ENCODE results near the gene TMEM131. TPM values are rescaled to one million over a fixed set of nuclear protein-coding genes. Genes with fewer than 3 reads are reported as not detected.
A peak's percentile ranks its signal among the peaks of the same experiment; 100 is the strongest.

TMEM131 gene
- total and polyA plus RNA-seq, 2 experiments from 2014 or later: 9.2 to 22.7 TPM

- Histone ChIP-seq H3K79me2 (replicated peaks; ENCODE audit: insufficient read depth) (peaks cover 93% of the 10 kb centered on the region), H3K36me3 (ENCODE audit: insufficient read depth) (no peaks in the 10 kb centered on the region), H3K4me3 (no peak overlapping the region), H3K4me2 (peak overlapping the region; percentile 50), H2AFZ (no peak overlapping the region), H4K20me1 (replicated peaks; ENCODE audit: insufficient read depth) (peaks cover 18% of the 10 kb centered on the region), H3K4me1 (ENCODE audit: insufficient read depth) (peaks cover 5% of the 10 kb centered on the region), H3K27me3 (ENCODE audit: insufficient read depth) (no peaks in the 10 kb centered on the region), H3K9me2 (ENCODE audit: insufficient read depth) (no peaks in the 10 kb centered on the region), H3F3A (replicated peaks; ENCODE audit: low read depth) (no peaks in the 10 kb centered on the region), H3K27ac (ENCODE audit: low read depth) (no peak overlapping the region)
- TF ChIP-seq NANOG (IDR thresholded peaks at IDR 0.05; ENCODE audit: borderline replicate concordance) (no peak), CTCF (conservative IDR thresholded peaks at IDR 0.05; ENCODE audit: low read depth in 2 of 2) (no peak), EZH2 (IDR thresholded peaks at IDR 0.05; ENCODE audit: low read depth, unreplicated experiment) (no peak), JUNB (IDR thresholded peaks at IDR 0.05; ENCODE audit: unreplicated experiment) (no peak), CREB1 (CRISPR knock-in tag; IDR thresholded peaks at IDR 0.05; ENCODE audit: low read depth) (no peak), ZNF331 (CRISPR knock-in tag; IDR thresholded peaks at IDR 0.05; ENCODE audit: low read depth) (no peak)
- TF ChIP-seq, protein P1, sequence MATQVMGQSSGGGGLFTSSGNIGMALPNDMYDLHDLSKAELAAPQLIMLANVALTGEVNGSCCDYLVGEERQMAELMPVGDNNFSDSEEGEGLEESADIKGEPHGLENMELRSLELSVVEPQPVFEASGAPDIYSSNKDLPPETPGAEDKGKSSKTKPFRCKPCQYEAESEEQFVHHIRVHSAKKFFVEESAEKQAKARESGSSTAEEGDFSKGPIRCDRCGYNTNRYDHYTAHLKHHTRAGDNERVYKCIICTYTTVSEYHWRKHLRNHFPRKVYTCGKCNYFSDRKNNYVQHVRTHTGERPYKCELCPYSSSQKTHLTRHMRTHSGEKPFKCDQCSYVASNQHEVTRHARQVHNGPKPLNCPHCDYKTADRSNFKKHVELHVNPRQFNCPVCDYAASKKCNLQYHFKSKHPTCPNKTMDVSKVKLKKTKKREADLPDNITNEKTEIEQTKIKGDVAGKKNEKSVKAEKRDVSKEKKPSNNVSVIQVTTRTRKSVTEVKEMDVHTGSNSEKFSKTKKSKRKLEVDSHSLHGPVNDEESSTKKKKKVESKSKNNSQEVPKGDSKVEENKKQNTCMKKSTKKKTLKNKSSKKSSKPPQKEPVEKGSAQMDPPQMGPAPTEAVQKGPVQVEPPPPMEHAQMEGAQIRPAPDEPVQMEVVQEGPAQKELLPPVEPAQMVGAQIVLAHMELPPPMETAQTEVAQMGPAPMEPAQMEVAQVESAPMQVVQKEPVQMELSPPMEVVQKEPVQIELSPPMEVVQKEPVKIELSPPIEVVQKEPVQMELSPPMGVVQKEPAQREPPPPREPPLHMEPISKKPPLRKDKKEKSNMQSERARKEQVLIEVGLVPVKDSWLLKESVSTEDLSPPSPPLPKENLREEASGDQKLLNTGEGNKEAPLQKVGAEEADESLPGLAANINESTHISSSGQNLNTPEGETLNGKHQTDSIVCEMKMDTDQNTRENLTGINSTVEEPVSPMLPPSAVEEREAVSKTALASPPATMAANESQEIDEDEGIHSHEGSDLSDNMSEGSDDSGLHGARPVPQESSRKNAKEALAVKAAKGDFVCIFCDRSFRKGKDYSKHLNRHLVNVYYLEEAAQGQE (IDR thresholded peaks at IDR 0.05; ENCODE audit: unreplicated experiment): no peak
- DNase-seq (ENCODE audit: low spot score): peak; percentile 83
- ATAC-seq: peak; percentile 100
- peaks cover 12% of the 10 kb centered on the region; the same call in 2 of the 3 replicates for H3K9me3 Mint-ChIP-seq
- no peak overlapping the region; the same call in 1 of the 2 replicates for H3K27ac Mint-ChIP-seq
- peak overlapping the region; percentile 27; the same call in 1 of the 3 replicates for H3K4me3 Mint-ChIP-seq
- peaks cover 4% of the 10 kb centered on the region for H3K27me3 Mint-ChIP-seq (ENCODE audit: insufficient read depth, low read depth, poor library complexity)
- H3K36me3 Mint-ChIP-seq (ENCODE audit: low read depth): peaks cover 6% of the 10 kb centered on the region; the same call in 2 of the 3 replicates
- peaks cover 17% of the 10 kb centered on the region for H3K4me1 Mint-ChIP-seq
Observed at GRCh38 chr2:97936199-97936598, 59.5 kb downstream of the TMEM131 start.

GRCh38 chr2:97935719-97936161 is 60.0 kb downstream of the TMEM131 start:
- peak; percentile 89 for ATAC-seq
- peaks cover 93% of the 10 kb centered on the region for H3K79me2 ChIP-seq (replicated peaks; ENCODE audit: insufficient read depth)
- no peaks in the 10 kb centered on the region for H3F3A ChIP-seq (replicated peaks; ENCODE audit: low read depth)
- H3K4me1 Mint-ChIP-seq: peaks cover 17% of the 10 kb centered on the region
- peaks cover 10% of the 10 kb centered on the region; the same call in 2 of the 3 replicates for H3K9me3 Mint-ChIP-seq
- H3K27ac Mint-ChIP-seq: no peak overlapping the region; the same call in 1 of the 2 replicates
- peaks cover 4% of the 10 kb centered on the region for H3K27me3 Mint-ChIP-seq (ENCODE audit: insufficient read depth, low read depth, poor library complexity)
- no peak overlapping the region for H2AFZ ChIP-seq
- no peak for TF ChIP-seq POLR2AphosphoS5 (IDR thresholded peaks at IDR 0.05; ENCODE audit: low read depth)
- no peak for TF ChIP-seq ZNF331 (CRISPR knock-in tag; IDR thresholded peaks at IDR 0.05; ENCODE audit: low read depth)
- TF ChIP-seq, protein P1 (IDR thresholded peaks at IDR 0.05; ENCODE audit: unreplicated experiment): no peak
- TF ChIP-seq CTCF (conservative IDR thresholded peaks at IDR 0.05; ENCODE audit: low read depth in 2 of 2): no peak
- no peak for TF ChIP-seq NANOG (IDR thresholded peaks at IDR 0.05; ENCODE audit: borderline replicate concordance)
- TF ChIP-seq EZH2phosphoT487 (IDR thresholded peaks at IDR 0.05; ENCODE audit: unreplicated experiment): no peak
- TF ChIP-seq JUNB (IDR thresholded peaks at IDR 0.05; ENCODE audit: unreplicated experiment): no peak
- H4K20me1 ChIP-seq (replicated peaks; ENCODE audit: insufficient read depth): peaks cover 18% of the 10 kb centered on the region
- no peaks in the 10 kb centered on the region for H3K36me3 ChIP-seq (ENCODE audit: insufficient read depth)
- H3K9me2 ChIP-seq (ENCODE audit: insufficient read depth): no peaks in the 10 kb centered on the region
- no peak overlapping the region for H3K27ac ChIP-seq (ENCODE audit: low read depth)
- peaks cover 6% of the 10 kb centered on the region; the same call in 2 of the 3 replicates for H3K36me3 Mint-ChIP-seq (ENCODE audit: low read depth)
- no peak overlapping the region for H3K4me3 ChIP-seq
- DNase-seq (ENCODE audit: low spot score): peak; percentile 25
- H3K27me3 ChIP-seq (ENCODE audit: insufficient read depth): no peaks in the 10 kb centered on the region
- H3K4me1 ChIP-seq (ENCODE audit: insufficient read depth): peaks cover 5% of the 10 kb centered on the region
- H3K4me2 ChIP-seq: peak overlapping the region; percentile 50
- H3K4me3 Mint-ChIP-seq: peak overlapping the region; percentile 27; the same call in 1 of the 3 replicates
